ACC112 (cell line): ENCODE results near the gene STAB1.

Experiments used
- H2AFZ ChIP-seq: fragments of 200-600 bp; sonication (generic); one replicate; pipeline ENCODE4 v1.6.0; 2017; ENCODE audit warnings: antibody characterized with exemption, low read length; ENCODE audit not compliant: unreplicated experiment
- H3K27ac ChIP-seq: fragments of 200-600 bp; sonication (generic); 2 replicates; pipeline ENCODE4 v1.5.1; 2014; ENCODE audit warnings: low read depth, mild to moderate bottlenecking, antibody characterized with exemption, low read length, moderate library complexity
- H3K27me3 ChIP-seq: fragments of 200-600 bp; sonication (generic); 2 replicates; pipeline ENCODE4 v1.6.1; 2014; ENCODE audit warnings: mild to moderate bottlenecking, antibody characterized with exemption, low read length, moderate library complexity, mixed read lengths; ENCODE audit not compliant: insufficient read depth
- H3K36me3 ChIP-seq: fragments of 200-600 bp; sonication (generic); 2 replicates; pipeline ENCODE4 v1.6.1; 2016; ENCODE audit warnings: mild to moderate bottlenecking, antibody characterized with exemption, low read length, moderate library complexity, mixed read lengths; ENCODE audit not compliant: insufficient read depth
- H3K4me1 ChIP-seq: fragments of 200-600 bp; sonication (generic); one replicate; pipeline ENCODE4 v1.6.1; 2016; ENCODE audit warnings: low read length, mixed read lengths; ENCODE audit not compliant: insufficient read depth, unreplicated experiment, control insufficient read depth
- H3K4me3 ChIP-seq: fragments of 200-600 bp; sonication (generic); 2 replicates; pipeline ENCODE4 v1.5.1; 2014; ENCODE audit warnings: mild to moderate bottlenecking, low read depth, low read length
- H3K79me2 ChIP-seq: fragments of 200-600 bp; sonication (generic); one replicate; pipeline ENCODE4 v1.6.0; 2016; ENCODE audit warnings: low read length; ENCODE audit not compliant: control insufficient read depth, unreplicated experiment, insufficient read depth

Gene STAB1

DNA sequence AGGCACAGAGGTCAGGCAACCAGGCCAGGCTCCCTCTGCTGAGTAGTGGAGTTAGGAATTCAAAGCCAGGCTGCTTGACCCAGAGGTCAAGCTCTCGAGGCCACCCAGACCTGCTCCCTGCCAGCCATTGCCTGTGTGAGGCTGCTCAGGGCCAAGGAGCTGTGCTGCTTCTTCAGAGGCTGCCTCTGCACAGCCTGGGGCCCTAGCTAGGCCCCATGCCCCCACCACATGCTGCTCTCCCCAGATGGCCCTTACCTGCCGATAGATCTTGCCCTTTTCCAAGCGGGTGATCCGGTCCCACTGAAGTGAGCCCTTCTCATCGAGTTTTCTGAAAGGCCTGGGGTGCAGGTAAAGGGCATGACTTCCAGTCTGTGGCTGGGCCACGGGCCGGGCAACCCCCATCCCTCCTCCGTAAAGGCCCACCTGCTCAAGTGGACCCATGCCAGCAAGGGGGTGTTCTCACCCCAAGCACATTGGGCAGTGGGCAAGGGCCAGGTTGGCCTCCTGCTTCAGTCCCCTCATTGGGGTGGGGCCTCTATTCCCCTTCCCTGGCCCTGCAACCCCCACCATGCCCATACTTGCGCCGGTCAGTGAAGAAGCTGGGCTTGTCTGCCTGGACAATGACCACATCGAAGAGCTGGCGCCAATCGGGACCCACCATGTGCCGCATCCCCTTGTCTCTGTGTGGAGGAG is 32.0 kb downstream of the STAB1 start:
- H3K27me3 ChIP-seq, result no peaks in the 10 kb centered on the region
- no peak overlapping the region for H3K4me3 ChIP-seq
- H3K79me2 ChIP-seq, result peaks cover 33% of the 10 kb centered on the region
- no peak overlapping the region for H2AFZ ChIP-seq
- H3K27ac ChIP-seq, result no peak overlapping the region
- peaks cover 33% of the 10 kb centered on the region for H3K4me1 ChIP-seq
- H3K36me3 ChIP-seq, result peaks cover 5% of the 10 kb centered on the region; the same call in 1 of the 2 replicates

DNA sequence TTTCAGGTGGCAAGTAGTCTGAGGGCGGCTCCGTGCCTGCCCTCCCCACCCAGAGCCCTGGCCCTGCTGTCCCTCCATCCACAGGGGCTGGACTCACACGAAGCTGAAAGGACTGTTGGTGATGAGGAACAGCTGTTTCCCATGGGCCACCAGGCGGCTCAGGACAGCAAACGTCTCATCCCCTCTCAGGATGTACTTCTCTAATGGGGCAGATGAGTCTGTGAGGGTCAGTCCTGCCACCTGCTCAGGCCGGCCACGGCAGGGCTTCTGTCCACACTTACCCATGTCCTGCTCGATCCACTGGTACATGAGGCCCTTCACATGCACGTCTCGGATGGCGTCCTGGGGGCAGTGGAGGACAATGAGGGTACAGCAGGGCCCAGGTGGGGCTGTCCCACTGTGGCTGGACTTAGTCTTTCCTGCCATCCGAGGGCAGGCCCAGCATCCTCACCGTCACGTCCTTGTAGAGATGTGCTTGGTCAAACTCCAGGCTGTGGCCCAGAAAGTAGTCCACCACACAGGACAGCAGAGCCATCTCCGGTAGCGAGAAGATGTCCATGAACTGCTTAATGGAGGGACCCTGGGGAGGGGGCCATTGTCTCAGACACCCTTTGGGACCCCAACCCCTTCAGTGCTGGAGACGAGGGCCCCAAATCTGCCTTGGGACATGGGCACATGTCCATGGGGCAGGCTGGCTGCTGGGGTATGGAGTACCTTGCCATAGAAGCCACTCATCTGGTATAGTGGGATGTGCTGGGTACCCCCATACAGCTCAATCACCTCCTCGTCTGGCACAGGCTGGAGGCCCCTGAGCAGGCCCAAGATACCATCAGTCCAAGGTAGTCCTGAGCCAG is 32.8 kb downstream of the STAB1 start:
- peaks cover 5% of the 10 kb centered on the region; the same call in 1 of the 2 replicates for H3K36me3 ChIP-seq
- H3K4me3 ChIP-seq, result no peak overlapping the region
- no peaks in the 10 kb centered on the region for H3K27me3 ChIP-seq
- H2AFZ ChIP-seq, result no peak overlapping the region
- peaks cover 41% of the 10 kb centered on the region for H3K79me2 ChIP-seq
- no peak overlapping the region for H3K27ac ChIP-seq
- H3K4me1 ChIP-seq, result peaks cover 36% of the 10 kb centered on the region

DNA sequence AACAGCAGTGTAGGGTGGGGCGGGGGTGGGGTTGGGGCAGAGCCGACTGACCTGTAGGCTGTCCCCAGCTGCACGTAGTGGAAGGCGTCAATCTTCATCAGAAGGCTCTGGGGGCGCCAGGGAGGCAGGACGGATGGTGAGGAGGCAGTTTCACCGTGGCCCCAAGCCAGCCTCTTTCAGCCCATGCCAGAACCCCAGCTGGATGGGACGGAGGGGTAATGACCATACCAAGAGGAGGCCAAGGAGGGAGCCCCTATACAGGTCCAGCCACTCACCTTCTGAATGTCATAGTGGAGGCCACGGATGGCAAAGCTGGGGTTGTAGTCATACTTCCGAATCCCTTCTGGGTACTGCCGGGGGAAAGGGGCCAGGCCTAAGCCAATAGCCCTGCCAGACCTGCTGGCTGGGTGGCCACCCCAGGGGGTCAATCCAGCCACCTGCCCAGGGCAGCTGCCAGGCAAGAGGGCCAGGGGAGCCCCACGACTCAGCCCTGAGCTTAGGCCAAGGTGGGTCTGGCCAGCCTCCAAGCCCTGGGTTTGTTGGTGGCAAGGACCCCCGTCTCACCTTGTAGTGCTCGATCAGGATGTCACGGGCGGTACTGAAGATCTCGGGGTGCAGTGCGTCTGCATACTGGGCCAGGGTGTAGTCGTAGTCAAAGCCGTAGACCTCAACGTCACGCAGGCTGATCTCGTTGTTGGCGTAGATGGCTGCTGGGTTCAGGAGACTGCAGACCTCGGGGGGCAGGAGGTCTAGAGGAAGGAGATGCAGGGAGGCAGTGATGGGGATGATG is 33.6 kb downstream of the STAB1 start:
- peaks cover 5% of the 10 kb centered on the region; the same call in 1 of the 2 replicates for H3K36me3 ChIP-seq
- H3K4me1 ChIP-seq, result peaks cover 36% of the 10 kb centered on the region
- H2AFZ ChIP-seq, result no peak overlapping the region
- no peak overlapping the region for H3K27ac ChIP-seq
- H3K4me3 ChIP-seq, result no peak overlapping the region
- peaks cover 42% of the 10 kb centered on the region for H3K79me2 ChIP-seq
- H3K27me3 ChIP-seq, result no peaks in the 10 kb centered on the region

DNA sequence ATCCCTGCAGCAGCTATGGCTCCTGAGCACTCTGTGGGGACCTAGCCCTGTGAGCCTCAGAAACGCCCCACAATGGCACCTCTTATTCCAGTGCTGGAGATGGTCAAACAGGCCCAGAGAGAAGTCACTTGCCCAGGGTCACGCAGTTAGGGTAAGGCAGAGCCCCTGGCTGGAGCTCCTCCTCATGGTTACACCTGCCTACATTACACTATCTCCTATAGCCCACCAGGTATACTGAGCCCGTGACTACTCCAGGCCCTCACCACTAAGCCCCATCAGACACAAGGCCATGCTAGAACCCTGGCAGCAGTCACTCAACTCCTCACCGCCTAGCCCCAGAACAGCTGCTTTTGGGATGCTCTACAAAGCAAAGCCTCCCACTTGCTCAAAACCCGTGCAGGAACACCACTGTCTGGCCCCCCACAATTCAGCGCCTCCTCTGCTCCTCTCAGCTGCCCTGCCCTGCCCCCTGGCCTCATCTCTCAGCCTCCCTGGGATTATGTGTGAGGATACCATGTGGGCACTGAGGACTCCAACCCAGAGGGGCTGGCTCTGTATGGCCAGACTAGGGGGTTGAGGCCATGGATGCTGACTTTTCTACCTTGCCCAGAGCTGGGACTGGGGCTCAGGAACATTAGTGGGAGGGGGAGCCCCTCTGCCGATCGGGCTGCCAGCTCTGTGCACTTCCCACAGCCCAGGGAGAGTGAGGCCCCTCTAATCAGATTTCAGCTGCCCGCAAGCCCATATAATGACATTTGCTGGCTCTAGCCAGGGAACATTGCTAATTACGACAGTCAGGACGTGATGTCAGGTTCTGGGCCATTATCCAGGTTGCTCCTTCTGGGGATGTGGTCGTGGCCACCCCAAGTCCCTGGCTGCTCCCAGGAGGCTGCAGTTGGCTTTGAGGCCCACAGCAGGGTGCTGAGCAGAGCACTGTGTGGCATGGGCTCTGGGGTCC is 34.5 kb downstream of the STAB1 start:
- Histone ChIP-seq H2AFZ (no peak overlapping the region), H3K36me3 (peaks cover 5% of the 10 kb centered on the region; the same call in 1 of the 2 replicates), H3K27me3 (no peaks in the 10 kb centered on the region), H3K27ac (no peak overlapping the region), H3K4me3 (no peak overlapping the region), H3K79me2 (peaks cover 42% of the 10 kb centered on the region), H3K4me1 (peaks cover 36% of the 10 kb centered on the region)

DNA sequence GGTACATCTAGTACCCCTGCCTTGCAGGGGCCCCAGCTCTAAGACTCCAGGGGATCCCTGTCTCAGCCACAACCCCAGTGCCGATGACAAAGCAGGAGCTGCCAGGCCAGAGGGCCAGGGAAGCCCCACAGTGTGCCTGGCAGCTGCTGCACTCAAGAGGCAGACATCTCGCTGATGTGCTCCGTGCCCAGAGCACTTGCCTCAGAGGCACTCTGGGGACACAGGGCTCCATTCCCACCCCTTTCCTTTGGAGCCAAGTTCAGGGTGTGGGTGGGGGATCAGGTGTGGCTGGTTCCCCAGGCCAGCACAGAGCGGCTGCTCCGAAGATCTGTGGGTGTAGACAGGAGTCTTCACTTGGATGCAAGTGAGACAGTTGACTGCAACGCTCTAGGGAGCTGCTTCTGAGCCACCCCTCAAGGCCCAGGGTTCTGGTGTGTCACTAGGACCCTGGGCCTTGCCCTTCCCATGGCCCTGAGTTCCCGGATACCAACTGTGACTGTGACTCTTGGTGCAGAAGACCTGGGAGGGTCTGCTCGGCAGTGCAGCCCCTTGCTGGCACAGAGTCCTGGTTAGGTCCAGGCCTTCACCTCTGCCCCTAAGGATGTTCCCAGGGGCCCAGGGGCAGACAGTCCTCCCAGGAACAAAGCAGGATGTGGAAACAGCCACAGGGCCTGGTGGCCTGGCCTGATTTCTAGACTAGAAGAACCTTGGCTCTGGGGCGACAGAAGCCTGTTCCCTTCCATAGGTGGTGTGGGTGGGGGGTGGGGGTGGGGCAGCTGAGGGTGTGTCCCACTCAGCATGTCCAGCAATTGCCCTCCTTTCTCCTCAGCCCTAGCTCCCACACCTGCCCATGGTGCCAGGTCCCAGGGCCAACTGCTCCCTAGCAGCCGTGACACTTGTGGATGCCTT is 36.0 kb downstream of the STAB1 start:
- Histone ChIP-seq H3K4me3 (peak overlapping the region; percentile 83; the same call in 1 of the 2 replicates), H3K27ac (no peak overlapping the region), H2AFZ (no peak overlapping the region), H3K79me2 (peaks cover 47% of the 10 kb centered on the region), H3K4me1 (peaks cover 47% of the 10 kb centered on the region), H3K27me3 (no peaks in the 10 kb centered on the region), H3K36me3 (peaks cover 5% of the 10 kb centered on the region; the same call in 1 of the 2 replicates)

DNA sequence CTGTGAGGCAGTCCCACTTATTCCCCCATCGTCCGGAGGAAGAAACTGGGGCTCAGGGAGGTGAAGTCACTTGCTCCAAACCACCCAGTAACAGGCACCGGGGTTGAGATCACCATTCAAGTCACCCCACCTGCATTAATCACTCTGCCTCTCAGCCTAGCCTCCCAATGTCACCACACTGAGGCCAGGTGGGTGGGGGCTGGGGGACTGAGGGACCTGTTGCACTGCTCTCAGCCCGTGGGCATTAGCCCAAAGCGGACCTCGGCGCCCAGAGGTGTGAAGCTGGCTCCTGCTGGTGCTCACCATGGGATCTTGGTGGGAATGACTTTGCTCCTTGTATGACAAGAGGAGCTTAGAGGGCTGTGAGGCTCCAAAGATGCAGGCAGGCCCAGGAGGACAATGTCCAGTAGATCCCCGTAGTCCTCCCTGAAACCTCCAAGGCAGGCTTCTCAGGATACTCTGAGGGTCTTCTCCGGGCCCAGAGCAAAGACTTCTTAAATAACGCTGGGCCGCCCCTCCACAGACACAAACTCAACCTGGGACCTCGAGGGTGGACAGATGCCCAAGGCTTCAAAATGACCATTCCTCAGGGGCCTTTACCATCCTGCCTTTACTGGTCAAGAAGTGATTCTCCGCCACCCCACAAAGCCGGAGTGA is 36.9 kb downstream of the STAB1 start:
- H2AFZ ChIP-seq, result no peak overlapping the region
- peaks cover 44% of the 10 kb centered on the region for H3K4me1 ChIP-seq
- peak overlapping the region; percentile 83 for H3K4me3 ChIP-seq
- H3K79me2 ChIP-seq, result peaks cover 51% of the 10 kb centered on the region
- peaks cover 5% of the 10 kb centered on the region; the same call in 1 of the 2 replicates for H3K36me3 ChIP-seq
- H3K27me3 ChIP-seq, result no peaks in the 10 kb centered on the region
- 0 out of 2 replicates have a peak overlapping the region, but pooled peaks have one; percentile 21 for H3K27ac ChIP-seq

DNA sequence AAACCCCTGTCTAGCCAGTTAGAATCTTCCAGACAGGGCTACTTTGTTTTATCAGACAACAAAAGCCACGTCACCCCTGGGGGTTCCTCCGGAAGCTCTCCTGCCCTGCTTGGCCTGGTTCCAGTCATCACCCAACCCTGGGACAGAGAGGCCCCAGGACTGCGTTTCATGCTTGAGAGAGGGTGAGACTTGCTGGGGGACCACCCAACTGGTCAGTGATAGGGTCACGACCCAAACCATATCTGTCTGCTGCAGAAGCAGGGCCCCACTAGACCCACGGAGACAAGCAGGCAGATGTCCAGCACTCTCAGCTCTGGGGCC is 37.3 kb downstream of the STAB1 start:
- Histone ChIP-seq H2AFZ (no peak overlapping the region), H3K4me3 (peak overlapping the region; percentile 83), H3K27ac (no peak overlapping the region), H3K27me3 (no peaks in the 10 kb centered on the region), H3K36me3 (peaks cover 5% of the 10 kb centered on the region; the same call in 1 of the 2 replicates), H3K79me2 (peaks cover 56% of the 10 kb centered on the region), H3K4me1 (peaks cover 41% of the 10 kb centered on the region)

DNA sequence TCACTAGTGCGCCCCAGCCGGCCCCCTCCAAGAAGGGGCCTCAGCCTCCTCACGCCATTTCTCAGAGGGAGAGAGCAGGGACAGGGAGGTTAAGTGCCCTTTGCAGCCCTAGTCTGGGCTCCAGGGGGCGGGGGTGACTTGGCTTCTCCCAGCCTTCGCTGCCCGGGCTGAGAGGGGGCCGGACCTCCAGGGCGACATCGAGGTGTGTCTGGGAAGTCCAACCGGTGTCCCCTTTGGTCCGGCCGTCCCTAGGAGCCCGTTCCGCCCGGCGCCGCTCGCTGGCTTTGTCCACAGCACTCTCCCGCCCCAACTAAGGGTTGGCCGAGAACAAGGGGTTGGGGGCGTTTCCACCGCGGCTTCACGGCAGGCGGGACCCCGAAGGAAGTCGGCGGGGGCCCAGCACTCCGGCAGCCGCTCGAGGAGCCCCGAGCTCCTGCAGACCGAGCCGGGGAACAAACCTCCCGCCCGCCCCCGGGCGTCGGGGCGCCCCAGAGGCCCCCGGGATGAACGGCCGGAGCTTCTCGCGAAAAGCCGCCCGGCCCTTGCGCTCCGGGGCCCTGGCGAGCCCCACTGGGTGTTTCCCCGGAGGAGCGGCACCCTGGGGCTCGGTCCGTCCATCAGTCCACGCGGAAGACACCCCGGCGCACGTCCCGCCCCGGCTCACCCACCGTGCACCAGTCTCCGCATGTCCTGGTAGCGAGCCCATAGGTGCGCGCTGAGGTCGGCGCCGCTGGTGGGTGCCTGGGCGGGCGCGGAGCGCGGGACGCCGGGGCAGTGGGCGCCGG is 37.9 kb downstream of the STAB1 start:
- Histone ChIP-seq H2AFZ (peak overlapping the region; percentile 79), H3K4me3 (peak overlapping the region; percentile 83), H3K27ac (no peak overlapping the region)

More for the DNA sequence above, 37.9 kb downstream of the STAB1 start:
- H3K4me1 ChIP-seq, result peaks cover 46% of the 10 kb centered on the region
- H3K27me3 ChIP-seq, result no peaks in the 10 kb centered on the region
- peaks cover 2% of the 10 kb centered on the region; the same call in 1 of the 2 replicates for H3K36me3 ChIP-seq
- peaks cover 61% of the 10 kb centered on the region for H3K79me2 ChIP-seq
